ENCODE data around the gene RTL10. TPM values are rescaled to one million over a fixed set of nuclear protein-coding genes. Genes with fewer than 3 reads are reported as not detected.

Gene RTL10
- polyA plus RNA-seq, 1 donor from 2014 or later = 11.7 TPM

DNA sequence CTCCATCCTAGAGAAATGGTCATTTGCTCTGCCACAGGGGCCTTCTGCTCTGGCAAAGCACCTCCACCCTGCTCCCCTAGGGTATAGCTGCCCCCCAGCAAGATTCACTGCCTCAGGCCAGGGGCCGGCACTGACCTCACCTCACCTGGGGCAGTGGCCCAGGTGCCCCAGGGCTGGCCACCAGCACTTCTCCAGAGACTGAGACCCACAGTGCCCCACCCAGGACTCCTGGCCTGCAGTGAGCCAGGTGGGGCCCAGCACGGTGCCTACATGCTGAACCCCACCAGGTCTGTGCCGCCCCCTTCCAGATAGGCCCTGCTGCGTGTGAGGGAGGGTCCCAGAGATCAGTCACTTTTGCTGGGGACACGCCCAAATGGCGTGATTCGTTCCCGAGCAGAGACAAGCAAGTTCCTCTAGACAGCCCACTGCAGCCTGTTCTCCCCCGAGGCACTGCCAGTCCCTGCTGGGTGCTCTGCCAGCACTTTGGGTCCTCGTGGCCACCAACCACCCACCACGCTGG is 10.8 kb downstream of the RTL10 start:
- Histone ChIP-seq H3K36me3 (ENCODE audit: insufficient read depth, low read length) (no peaks in the 10 kb centered on the region), H3K9me2 (ENCODE audit: insufficient read depth, low read length) (no peaks in the 10 kb centered on the region), H4K20me1 (ENCODE audit: insufficient read depth) (no peaks in the 10 kb centered on the region), H3K9ac (ENCODE audit: low read length) (no peak overlapping the region), H3F3A (ENCODE audit: insufficient read depth, low read length, poor library complexity, severe bottlenecking) (no peaks in the 10 kb centered on the region), H3K4me2 (ENCODE audit: low read length) (no peak overlapping the region), H3K79me2 (replicated peaks; ENCODE audit: insufficient read depth, low read length) (no peaks in the 10 kb centered on the region), H3K9me3 (ENCODE audit: low read length) (no peaks in the 10 kb centered on the region), H2AFZ (ENCODE audit: low read depth, low read length) (no peak overlapping the region), H3K27me3 (ENCODE audit: insufficient read depth, low read depth, low read length) (no peaks in the 10 kb centered on the region), H3K4me3 (ENCODE audit: low read length) (no peak overlapping the region), H3K27ac (ENCODE audit: low read length) (no peak overlapping the region)
- TF ChIP-seq RAD21 (conservative IDR thresholded peaks at IDR 0.05) = no peak
- TF ChIP-seq SMC3 (conservative IDR thresholded peaks at IDR 0.05; ENCODE audit: poor library complexity) = no peak
- no peak for TF ChIP-seq EP300 (conservative IDR thresholded peaks at IDR 0.05; ENCODE audit: poor library complexity, severe bottlenecking)
- TF ChIP-seq EZH2 (IDR thresholded peaks at IDR 0.05; ENCODE audit: borderline replicate concordance, insufficient read depth, low read length, poor library complexity, severe bottlenecking) = no peak
- no peak for TF ChIP-seq MXI1 (conservative IDR thresholded peaks at IDR 0.05; ENCODE audit: poor library complexity, severe bottlenecking)
- TF ChIP-seq, protein P1, sequence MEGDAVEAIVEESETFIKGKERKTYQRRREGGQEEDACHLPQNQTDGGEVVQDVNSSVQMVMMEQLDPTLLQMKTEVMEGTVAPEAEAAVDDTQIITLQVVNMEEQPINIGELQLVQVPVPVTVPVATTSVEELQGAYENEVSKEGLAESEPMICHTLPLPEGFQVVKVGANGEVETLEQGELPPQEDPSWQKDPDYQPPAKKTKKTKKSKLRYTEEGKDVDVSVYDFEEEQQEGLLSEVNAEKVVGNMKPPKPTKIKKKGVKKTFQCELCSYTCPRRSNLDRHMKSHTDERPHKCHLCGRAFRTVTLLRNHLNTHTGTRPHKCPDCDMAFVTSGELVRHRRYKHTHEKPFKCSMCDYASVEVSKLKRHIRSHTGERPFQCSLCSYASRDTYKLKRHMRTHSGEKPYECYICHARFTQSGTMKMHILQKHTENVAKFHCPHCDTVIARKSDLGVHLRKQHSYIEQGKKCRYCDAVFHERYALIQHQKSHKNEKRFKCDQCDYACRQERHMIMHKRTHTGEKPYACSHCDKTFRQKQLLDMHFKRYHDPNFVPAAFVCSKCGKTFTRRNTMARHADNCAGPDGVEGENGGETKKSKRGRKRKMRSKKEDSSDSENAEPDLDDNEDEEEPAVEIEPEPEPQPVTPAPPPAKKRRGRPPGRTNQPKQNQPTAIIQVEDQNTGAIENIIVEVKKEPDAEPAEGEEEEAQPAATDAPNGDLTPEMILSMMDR (IDR thresholded peaks at IDR 0.05; ENCODE audit: poor library complexity, severe bottlenecking) = no peak
- no peak for TF ChIP-seq TAF1 (IDR thresholded peaks at IDR 0.05; ENCODE audit: low read depth)
- TF ChIP-seq, protein P2, sequence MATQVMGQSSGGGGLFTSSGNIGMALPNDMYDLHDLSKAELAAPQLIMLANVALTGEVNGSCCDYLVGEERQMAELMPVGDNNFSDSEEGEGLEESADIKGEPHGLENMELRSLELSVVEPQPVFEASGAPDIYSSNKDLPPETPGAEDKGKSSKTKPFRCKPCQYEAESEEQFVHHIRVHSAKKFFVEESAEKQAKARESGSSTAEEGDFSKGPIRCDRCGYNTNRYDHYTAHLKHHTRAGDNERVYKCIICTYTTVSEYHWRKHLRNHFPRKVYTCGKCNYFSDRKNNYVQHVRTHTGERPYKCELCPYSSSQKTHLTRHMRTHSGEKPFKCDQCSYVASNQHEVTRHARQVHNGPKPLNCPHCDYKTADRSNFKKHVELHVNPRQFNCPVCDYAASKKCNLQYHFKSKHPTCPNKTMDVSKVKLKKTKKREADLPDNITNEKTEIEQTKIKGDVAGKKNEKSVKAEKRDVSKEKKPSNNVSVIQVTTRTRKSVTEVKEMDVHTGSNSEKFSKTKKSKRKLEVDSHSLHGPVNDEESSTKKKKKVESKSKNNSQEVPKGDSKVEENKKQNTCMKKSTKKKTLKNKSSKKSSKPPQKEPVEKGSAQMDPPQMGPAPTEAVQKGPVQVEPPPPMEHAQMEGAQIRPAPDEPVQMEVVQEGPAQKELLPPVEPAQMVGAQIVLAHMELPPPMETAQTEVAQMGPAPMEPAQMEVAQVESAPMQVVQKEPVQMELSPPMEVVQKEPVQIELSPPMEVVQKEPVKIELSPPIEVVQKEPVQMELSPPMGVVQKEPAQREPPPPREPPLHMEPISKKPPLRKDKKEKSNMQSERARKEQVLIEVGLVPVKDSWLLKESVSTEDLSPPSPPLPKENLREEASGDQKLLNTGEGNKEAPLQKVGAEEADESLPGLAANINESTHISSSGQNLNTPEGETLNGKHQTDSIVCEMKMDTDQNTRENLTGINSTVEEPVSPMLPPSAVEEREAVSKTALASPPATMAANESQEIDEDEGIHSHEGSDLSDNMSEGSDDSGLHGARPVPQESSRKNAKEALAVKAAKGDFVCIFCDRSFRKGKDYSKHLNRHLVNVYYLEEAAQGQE (IDR thresholded peaks at IDR 0.05; ENCODE audit: borderline replicate concordance) = no peak
- no peak for TF ChIP-seq POLR2AphosphoS5 (IDR thresholded peaks at IDR 0.05)

DNA sequence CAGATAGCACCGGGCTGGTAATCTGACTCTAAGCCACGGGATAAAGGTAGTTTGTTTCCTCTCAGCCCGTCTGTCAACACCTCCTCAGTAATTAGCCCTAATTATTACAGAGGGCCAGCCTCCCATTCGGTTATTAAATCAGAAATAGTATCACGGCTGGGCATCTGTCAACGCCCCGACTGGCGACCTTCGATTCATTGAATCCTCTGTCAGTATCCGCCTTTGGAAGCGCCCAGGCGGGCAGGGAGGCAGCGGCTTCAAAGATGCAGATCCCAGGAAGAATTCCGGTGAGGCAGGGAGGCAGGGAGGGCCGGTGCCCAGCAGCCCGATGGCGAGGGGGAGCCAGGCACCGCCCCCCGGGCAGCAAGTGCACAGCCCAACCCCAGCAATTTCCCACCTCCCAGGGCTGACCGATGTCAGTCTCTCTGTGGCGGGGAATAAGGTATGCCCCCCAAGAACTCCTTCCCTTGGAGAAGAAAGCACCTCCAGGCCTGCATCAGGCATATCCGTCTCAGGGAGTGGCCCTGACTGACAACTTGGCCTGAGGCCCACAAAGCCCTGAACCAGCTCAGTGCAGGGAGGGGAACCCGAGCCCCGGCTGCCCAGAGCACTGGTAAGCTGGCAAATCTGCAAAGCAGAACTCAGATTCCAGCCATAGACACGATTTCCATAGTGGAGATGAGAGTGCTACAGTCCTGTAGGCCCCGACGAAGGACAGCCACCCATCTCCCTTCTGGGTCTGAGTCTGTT is 11.4 kb downstream of the RTL10 start:
- Histone ChIP-seq H3K9ac (ENCODE audit: low read length) (no peak overlapping the region), H3K27ac (ENCODE audit: low read length) (no peak overlapping the region), H3K9me3 (ENCODE audit: low read length) (no peaks in the 10 kb centered on the region), H3K9me2 (ENCODE audit: insufficient read depth, low read length) (no peaks in the 10 kb centered on the region), H3K4me2 (ENCODE audit: low read length) (no peak overlapping the region), H3K36me3 (ENCODE audit: insufficient read depth, low read length) (no peaks in the 10 kb centered on the region), H3K79me2 (replicated peaks; ENCODE audit: insufficient read depth, low read length) (no peaks in the 10 kb centered on the region), H3F3A (ENCODE audit: insufficient read depth, low read length, poor library complexity, severe bottlenecking) (no peaks in the 10 kb centered on the region), H4K20me1 (ENCODE audit: insufficient read depth) (no peaks in the 10 kb centered on the region), H2AFZ (ENCODE audit: low read depth, low read length) (no peak overlapping the region), H3K27me3 (ENCODE audit: insufficient read depth, low read depth, low read length) (no peaks in the 10 kb centered on the region), H3K4me3 (ENCODE audit: low read length) (no peak overlapping the region)
- no peak for TF ChIP-seq MXI1 (conservative IDR thresholded peaks at IDR 0.05; ENCODE audit: poor library complexity, severe bottlenecking)
- TF ChIP-seq POLR2AphosphoS5 (IDR thresholded peaks at IDR 0.05) = no peak
- TF ChIP-seq SMC3 (conservative IDR thresholded peaks at IDR 0.05; ENCODE audit: poor library complexity) = no peak
- no peak for TF ChIP-seq TAF1 (IDR thresholded peaks at IDR 0.05; ENCODE audit: low read depth)
- TF ChIP-seq, protein P2 (IDR thresholded peaks at IDR 0.05; ENCODE audit: borderline replicate concordance) = no peak
- no peak for TF ChIP-seq EZH2 (IDR thresholded peaks at IDR 0.05; ENCODE audit: borderline replicate concordance, insufficient read depth, low read length, poor library complexity, severe bottlenecking)
- TF ChIP-seq, protein P1 (IDR thresholded peaks at IDR 0.05; ENCODE audit: poor library complexity, severe bottlenecking) = no peak
- no peak for TF ChIP-seq RAD21 (conservative IDR thresholded peaks at IDR 0.05)
- no peak for TF ChIP-seq EP300 (conservative IDR thresholded peaks at IDR 0.05; ENCODE audit: poor library complexity, severe bottlenecking)
